HepG2 (cell line): ENCODE results near the gene ZNF8. TPM values are rescaled to one million over a fixed set of nuclear protein-coding genes. Genes with fewer than 3 reads are reported as not detected.

Experiments
- BRF2 ChIP-seq: sonication (generic); formaldehyde crosslinking; IDR thresholded peaks from 2 replicates; pipeline ENCODE4 v1.8.1; 2022; ENCODE audit warnings: mild to moderate bottlenecking, missing genetic modification reagents
- MAX ChIP-seq: IDR thresholded peaks from 2 replicates; pipeline ENCODE4 v1.6.1; 2012; ENCODE audit warnings: inconsistent platforms
- POLR2AphosphoS5 ChIP-seq: IDR thresholded peaks from 2 replicates; pipeline ENCODE4 v1.6.1; 2012; ENCODE audit warnings: low read depth, low read length
- SMARCE1 ChIP-seq: fragments of 450-650 bp; IDR thresholded peaks from 2 replicates; pipeline ENCODE4 v1.6.1; 2017; ENCODE audit warnings: borderline replicate concordance
- ZNF160 ChIP-seq: sonication (generic); formaldehyde crosslinking; IDR thresholded peaks from 2 replicates; pipeline ENCODE4 v1.8.0; 2022; ENCODE audit warnings: mild to moderate bottlenecking, inconsistent platforms, missing genetic modification reagents
- ZNF33A ChIP-seq: sonication (generic); formaldehyde crosslinking; IDR thresholded peaks from 2 replicates; pipeline ENCODE4 v1.5.1; 2020; ENCODE audit warnings: missing genetic modification reagents, mild to moderate bottlenecking, moderate library complexity, borderline replicate concordance
- ZNF570 ChIP-seq: sonication (generic); formaldehyde crosslinking; IDR thresholded peaks from 2 replicates; pipeline ENCODE4 v1.4.0; 2020; ENCODE audit warnings: mild to moderate bottlenecking, missing genetic modification reagents, borderline replicate concordance
- ZNF646 ChIP-seq: sonication (generic); formaldehyde crosslinking; IDR thresholded peaks from 2 replicates; pipeline ENCODE4 v1.9.0; 2021; ENCODE audit warnings: mild to moderate bottlenecking, missing genetic modification reagents
- ZSCAN9 ChIP-seq: IDR thresholded peaks from 2 replicates; pipeline ENCODE4 v1.6.1; 2016; ENCODE audit warnings: borderline replicate concordance
- polyA plus RNA-seq, 8 experiments: library from polyadenylated mRNA; depleted of rRNA in 3 of 8; stranded (reverse) in 7 of 8; unstranded in 1 of 8; fragments of >200 nt; fragmentation: Illumina TruSeq in 4 of 8; extraction: Trizol in 4 of 8; gene quantifications; 2 replicates each; pipeline versions ENCODE4 v1.2.1 to v1.2.3, GENCODE V29; 2011 to 2016; ENCODE audit warnings: low read depth in 4 of 8, missing spikeins in 1 of 8, mixed read lengths in 1 of 8; ENCODE audit not compliant: insufficient read depth in 1 of 8
- total RNA-seq, 5 experiments: library from RNA; depleted of rRNA; stranded (reverse); fragments of >200 nt; fragmentation: Illumina TruSeq; extraction: Trizol; gene quantifications; 2 replicates each; pipeline ENCODE4 v1.2.3, GENCODE V29; 2016; ENCODE audit warnings: low read depth in 1 of 5
- TF ChIP-seq, protein P1 (sequence below): sonication (generic); formaldehyde crosslinking; IDR thresholded peaks from 2 replicates; pipeline ENCODE4 v1.5.1; 2020; ENCODE audit warnings: mild to moderate bottlenecking, missing genetic modification reagents, moderate library complexity
- TF ChIP-seq, protein P2 (sequence below): sonication (generic); formaldehyde crosslinking; IDR thresholded peaks from 2 replicates; pipeline ENCODE4 v1.5.1; 2020; ENCODE audit warnings: missing genetic modification reagents, mild to moderate bottlenecking, borderline replicate concordance

ZNF8 gene
- total and polyA plus RNA-seq, 2 of the 13 experiments (the other 11 are each of a cell fraction or from before 2014, with no cell fraction given) = 3.1 to 3.3 TPM

DNA sequence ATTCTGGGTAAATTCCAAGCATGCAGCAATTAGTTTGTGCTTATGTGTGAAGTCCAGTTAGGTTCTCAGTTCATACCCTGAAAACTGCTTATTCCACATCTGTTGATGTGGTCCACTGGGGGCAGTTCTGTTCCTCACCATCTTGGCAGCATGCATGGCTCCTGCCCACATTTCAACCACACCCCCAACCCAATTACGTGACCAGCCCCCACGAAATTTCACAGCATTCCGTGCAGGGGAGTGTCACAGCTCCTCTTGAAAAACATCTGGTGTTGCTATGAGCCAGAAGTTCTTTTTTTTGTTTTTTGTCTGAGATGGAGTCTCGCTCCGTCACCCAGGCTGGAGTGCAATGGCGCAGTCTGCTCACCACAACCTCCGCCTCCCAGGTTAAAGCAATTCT lies 17.3 kb downstream of the ZNF8 start (continued):
- TF ChIP-seq, protein P1, sequence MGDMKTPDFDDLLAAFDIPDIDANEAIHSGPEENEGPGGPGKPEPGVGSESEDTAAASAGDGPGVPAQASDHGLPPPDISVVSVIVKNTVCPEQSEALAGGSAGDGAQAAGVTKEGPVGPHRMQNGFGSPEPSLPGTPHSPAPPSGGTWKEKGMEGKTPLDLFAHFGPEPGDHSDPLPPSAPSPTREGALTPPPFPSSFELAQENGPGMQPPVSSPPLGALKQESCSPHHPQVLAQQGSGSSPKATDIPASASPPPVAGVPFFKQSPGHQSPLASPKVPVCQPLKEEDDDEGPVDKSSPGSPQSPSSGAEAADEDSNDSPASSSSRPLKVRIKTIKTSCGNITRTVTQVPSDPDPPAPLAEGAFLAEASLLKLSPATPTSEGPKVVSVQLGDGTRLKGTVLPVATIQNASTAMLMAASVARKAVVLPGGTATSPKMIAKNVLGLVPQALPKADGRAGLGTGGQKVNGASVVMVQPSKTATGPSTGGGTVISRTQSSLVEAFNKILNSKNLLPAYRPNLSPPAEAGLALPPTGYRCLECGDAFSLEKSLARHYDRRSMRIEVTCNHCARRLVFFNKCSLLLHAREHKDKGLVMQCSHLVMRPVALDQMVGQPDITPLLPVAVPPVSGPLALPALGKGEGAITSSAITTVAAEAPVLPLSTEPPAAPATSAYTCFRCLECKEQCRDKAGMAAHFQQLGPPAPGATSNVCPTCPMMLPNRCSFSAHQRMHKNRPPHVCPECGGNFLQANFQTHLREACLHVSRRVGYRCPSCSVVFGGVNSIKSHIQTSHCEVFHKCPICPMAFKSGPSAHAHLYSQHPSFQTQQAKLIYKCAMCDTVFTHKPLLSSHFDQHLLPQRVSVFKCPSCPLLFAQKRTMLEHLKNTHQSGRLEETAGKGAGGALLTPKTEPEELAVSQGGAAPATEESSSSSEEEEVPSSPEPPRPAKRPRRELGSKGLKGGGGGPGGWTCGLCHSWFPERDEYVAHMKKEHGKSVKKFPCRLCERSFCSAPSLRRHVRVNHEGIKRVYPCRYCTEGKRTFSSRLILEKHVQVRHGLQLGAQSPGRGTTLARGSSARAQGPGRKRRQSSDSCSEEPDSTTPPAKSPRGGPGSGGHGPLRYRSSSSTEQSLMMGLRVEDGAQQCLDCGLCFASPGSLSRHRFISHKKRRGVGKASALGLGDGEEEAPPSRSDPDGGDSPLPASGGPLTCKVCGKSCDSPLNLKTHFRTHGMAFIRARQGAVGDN (CRISPR knock-in tag) = no peak
- TF ChIP-seq SMARCE1 = no peak
- TF ChIP-seq, protein P2, sequence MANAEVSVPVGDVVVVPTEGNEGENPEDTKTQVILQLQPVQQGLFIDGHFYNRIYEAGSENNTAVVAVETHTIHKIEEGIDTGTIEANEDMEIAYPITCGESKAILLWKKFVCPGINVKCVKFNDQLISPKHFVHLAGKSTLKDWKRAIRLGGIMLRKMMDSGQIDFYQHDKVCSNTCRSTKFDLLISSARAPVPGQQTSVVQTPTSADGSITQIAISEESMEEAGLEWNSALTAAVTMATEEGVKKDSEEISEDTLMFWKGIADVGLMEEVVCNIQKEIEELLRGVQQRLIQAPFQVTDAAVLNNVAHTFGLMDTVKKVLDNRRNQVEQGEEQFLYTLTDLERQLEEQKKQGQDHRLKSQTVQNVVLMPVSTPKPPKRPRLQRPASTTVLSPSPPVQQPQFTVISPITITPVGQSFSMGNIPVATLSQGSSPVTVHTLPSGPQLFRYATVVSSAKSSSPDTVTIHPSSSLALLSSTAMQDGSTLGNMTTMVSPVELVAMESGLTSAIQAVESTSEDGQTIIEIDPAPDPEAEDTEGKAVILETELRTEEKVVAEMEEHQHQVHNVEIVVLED (CRISPR knock-in tag) = no peak
- no peak for TF ChIP-seq ZNF570
- no peak for TF ChIP-seq MAX
- TF ChIP-seq ZNF160 (CRISPR knock-in tag) = no peak
- TF ChIP-seq ZSCAN9 = no peak
- no peak for TF ChIP-seq ZNF33A (CRISPR knock-in tag)
- TF ChIP-seq POLR2AphosphoS5 = no peak
- no peak for TF ChIP-seq BRF2 (CRISPR knock-in tag)
- TF ChIP-seq ZNF646 (CRISPR knock-in tag) = no peak
